IMR-90 (cell line): Measurements from ENCODE around the gene SYNPO. TPM values are rescaled to one million over a fixed set of nuclear protein-coding genes. Genes with fewer than 3 reads are reported as not detected.
A peak's percentile ranks its signal among the peaks of the same experiment; 100 is the strongest.

ENCODE experiments used
- ATAC-seq: fragments of 200-7000 bp; cut with Tn5 transposase; 2 replicates; pipeline ENCODE4 v1.9.1; 2020; ENCODE audit warnings: low read depth, mild to moderate bottlenecking, moderate library complexity
- BruUV-seq: library from RNA; stranded (reverse); fragments of 400-500 nt; replicated peaks from 2 replicates; lab custom pipeline; 2021; lab: Mats Ljungman, UMichigan
- CTCF ChIA-PET: fragments of 300-600 bp; formaldehyde crosslinking; extraction: SDS; loops from one replicate; lab custom pipeline; 2021; ENCODE audit warnings: antibody characterized with exemption; lab: Yijun Ruan, JAX
- POLR2A ChIA-PET: fragments of 300-600 bp; sonication (Branson Sonifier 250); formaldehyde crosslinking; loops from one replicate; lab custom pipeline; 2022; ENCODE audit warnings: antibody characterized with exemption; ENCODE audit not compliant: unreplicated experiment; lab: Charles Lee
- DNase-seq: peaks from one replicate; pipeline ENCODE4 v3.0.0; 2013
- H2AFZ ChIP-seq: replicated peaks from 2 replicates; pipeline ENCODE3; 2013; ENCODE audit warnings: low read length, mild to moderate bottlenecking; ENCODE audit not compliant: poor library complexity
- H2AK5ac ChIP-seq: 2 replicates; pipeline ENCODE4 v1.6.1; 2013; ENCODE audit warnings: low read depth, low read length, inconsistent platforms
- H2AK9ac ChIP-seq: replicated peaks from 2 replicates; pipeline ENCODE3; 2013; ENCODE audit warnings: mild to moderate bottlenecking, low read depth, low read length, moderate library complexity; ENCODE audit not compliant: poor library complexity
- H2BK120ac ChIP-seq: 2 replicates; pipeline ENCODE4 v1.6.1; 2013; ENCODE audit warnings: low read depth, low read length, inconsistent platforms
- H2BK15ac ChIP-seq: 3 replicates; pipeline ENCODE4 v1.6.1; 2013; ENCODE audit warnings: low read depth, low read length, inconsistent platforms
- H2BK20ac ChIP-seq: 2 replicates; pipeline ENCODE4 v1.6.1; 2013; ENCODE audit warnings: low read depth, mild to moderate bottlenecking, inconsistent platforms, low read length, moderate library complexity
- H2BK5ac ChIP-seq: 2 replicates; pipeline ENCODE4 v1.6.1; 2013; ENCODE audit warnings: mild to moderate bottlenecking, low read depth, low read length, inconsistent platforms; ENCODE audit not compliant: poor library complexity, severe bottlenecking
- H3K14ac ChIP-seq: replicated peaks from 2 replicates; pipeline ENCODE4 v1.6.1; 2013; ENCODE audit warnings: low read depth, low read length, inconsistent platforms
- H3K18ac ChIP-seq: 2 replicates; pipeline ENCODE4 v1.6.1; 2013; ENCODE audit warnings: low read depth, low read length, control low read depth
- H3K23ac ChIP-seq: 2 replicates; pipeline ENCODE4 v1.6.1; 2013; ENCODE audit warnings: low read depth, low read length, inconsistent platforms
- H3K27ac ChIP-seq: 2 replicates; pipeline ENCODE4 v1.5.1; 2013; ENCODE audit warnings: mild to moderate bottlenecking, control low read depth, low read length; ENCODE audit not compliant: insufficient read depth
- H3K27me3 ChIP-seq: 2 replicates; pipeline ENCODE4 v1.6.1; 2013; ENCODE audit warnings: low read length; ENCODE audit not compliant: control insufficient read depth, insufficient read depth
- H3K36me3 ChIP-seq: 2 replicates; pipeline ENCODE4 v1.6.1; 2013; ENCODE audit warnings: low read length, mixed read lengths; ENCODE audit not compliant: control insufficient read depth, insufficient read depth
- H3K4ac ChIP-seq: 2 replicates; pipeline ENCODE4 v1.6.1; 2013; ENCODE audit warnings: low read depth, low read length, inconsistent platforms
- H3K4me1 ChIP-seq: 2 replicates; pipeline ENCODE4 v1.6.1; 2013; ENCODE audit warnings: low read length, mixed read lengths; ENCODE audit not compliant: control insufficient read depth, insufficient read depth
- H3K4me2 ChIP-seq: 2 replicates; pipeline ENCODE4 v1.6.1; 2013; ENCODE audit warnings: low read depth, mild to moderate bottlenecking, control low read depth, low read length, moderate library complexity
- H3K4me3 ChIP-seq: 2 replicates; pipeline ENCODE4 v1.5.1; 2013; ENCODE audit warnings: low read depth, mild to moderate bottlenecking, control low read depth, low read length, moderate library complexity; ENCODE audit not compliant: insufficient read depth
- H3K56ac ChIP-seq: 2 replicates; pipeline ENCODE4 v1.6.1; 2013; ENCODE audit warnings: low read length, inconsistent platforms; ENCODE audit not compliant: insufficient read depth; ENCODE audit errors: extremely low read depth
- H3K79me1 ChIP-seq, 2 experiments: 2 replicates each; pipeline ENCODE4 v1.6.1; 2013; ENCODE audit warnings: low read length in 2 of 2, inconsistent platforms in 1 of 2, low read depth in 1 of 2
- H3K9ac ChIP-seq: 2 replicates; pipeline ENCODE4 v1.6.1; 2013; ENCODE audit warnings: low read depth, low read length, control low read depth
- H3K9me1 ChIP-seq: 2 replicates; pipeline ENCODE4 v1.6.1; 2013; ENCODE audit warnings: low read length, inconsistent platforms; ENCODE audit not compliant: insufficient read depth
- H3K9me3 ChIP-seq: 2 replicates; pipeline ENCODE4 v1.6.1; 2013; ENCODE audit warnings: low read length; ENCODE audit not compliant: control insufficient read depth, insufficient read depth
- H4K20me1 ChIP-seq: 2 replicates; pipeline ENCODE4 v1.6.1; 2013; ENCODE audit warnings: low read length, inconsistent platforms; ENCODE audit not compliant: insufficient read depth
- H4K5ac ChIP-seq: 2 replicates; pipeline ENCODE4 v1.6.1; 2013; ENCODE audit warnings: mild to moderate bottlenecking, low read depth, low read length, control low read depth
- H4K8ac ChIP-seq, 2 experiments: 2 replicates each; pipeline ENCODE4 v1.6.1; 2013; ENCODE audit warnings: low read depth in 2 of 2, low read length in 2 of 2, control low read depth in 1 of 2, inconsistent platforms in 1 of 2
- H4K91ac ChIP-seq: 2 replicates; pipeline ENCODE4 v1.6.1; 2013; ENCODE audit warnings: low read depth, low read length, inconsistent platforms; ENCODE audit not compliant: insufficient read depth
- BHLHE40 ChIP-seq: fragments of 150-350 bp; IDR thresholded peaks from 2 replicates; pipeline ENCODE4 v1.6.1; 2016; ENCODE audit warnings: mild to moderate bottlenecking, low read depth, low read length
- CEBPB ChIP-seq: IDR thresholded peaks from 2 replicates; pipeline ENCODE4 v1.6.1; 2012; ENCODE audit warnings: low read depth, low read length, improper control_type of control experiment
- CHD1 ChIP-seq: IDR thresholded peaks from 2 replicates; pipeline ENCODE4 v1.6.1; 2012; ENCODE audit warnings: low read depth, low read length, improper control_type of control experiment
- CTCF ChIP-seq: conservative IDR thresholded peaks from 2 replicates; pipeline ENCODE4 v1.5.1; 2012; ENCODE audit warnings: mild to moderate bottlenecking, low read depth, low read length, improper control_type of control experiment
- ELK1 ChIP-seq: fragments of 150-350 bp; IDR thresholded peaks from 2 replicates; pipeline ENCODE4 v1.6.1; 2016; ENCODE audit warnings: low read depth, mild to moderate bottlenecking, low read length, moderate library complexity, borderline replicate concordance
- FOS ChIP-seq: fragments of 150-350 bp; IDR thresholded peaks from 2 replicates; pipeline ENCODE4 v1.6.1; 2016; ENCODE audit warnings: low read depth, low read length
- MAFK ChIP-seq: IDR thresholded peaks from 2 replicates; pipeline ENCODE4 v1.6.1; 2012; ENCODE audit warnings: low read depth, low read length, improper control_type of control experiment
- MAZ ChIP-seq: IDR thresholded peaks from 2 replicates; pipeline ENCODE4 v1.6.1; 2012; ENCODE audit warnings: low read depth, mild to moderate bottlenecking, low read length, improper control_type of control experiment, moderate library complexity, borderline replicate concordance
- MXI1 ChIP-seq: IDR thresholded peaks from 2 replicates; pipeline ENCODE4 v1.6.1; 2012; ENCODE audit warnings: low read depth, mild to moderate bottlenecking, low read length, moderate library complexity, borderline replicate concordance
- NFE2L2 ChIP-seq: fragments of 150-350 bp; IDR thresholded peaks from 2 replicates; pipeline ENCODE4 v1.6.1; 2016; ENCODE audit warnings: low read depth, mild to moderate bottlenecking, low read length
- POLR2A ChIP-seq: IDR thresholded peaks from 2 replicates; pipeline ENCODE4 v1.6.1; 2012; ENCODE audit warnings: mild to moderate bottlenecking, low read depth, low read length
- RAD21 ChIP-seq: IDR thresholded peaks from 2 replicates; pipeline ENCODE4 v1.6.1; 2012; ENCODE audit warnings: low read length, improper control_type of control experiment
- RCOR1 ChIP-seq: IDR thresholded peaks from 2 replicates; pipeline ENCODE4 v1.6.1; 2012; ENCODE audit warnings: mild to moderate bottlenecking, low read length, improper control_type of control experiment; ENCODE audit not compliant: insufficient replicate concordance
- RFX5 ChIP-seq: IDR thresholded peaks from 2 replicates; pipeline ENCODE4 v1.8.0; 2012; ENCODE audit warnings: low read depth, mild to moderate bottlenecking, low read length, moderate library complexity
- SMC3 ChIP-seq: fragments of 150-350 bp; IDR thresholded peaks from 2 replicates; pipeline ENCODE4 v1.6.1; 2016; ENCODE audit warnings: low read depth, mild to moderate bottlenecking, antibody characterized with exemption, low read length, moderate library complexity
- WGBS, 2 experiments: methylation state at CpG; one replicate each; pipeline versions ENCODE4 v1.1.5 to v1.1.7; 2013; ENCODE audit warnings: missing lambda C conversion rate in 2 of 2; ENCODE audit not compliant: insufficient read length in 1 of 2; ENCODE audit errors: extremely low coverage in 2 of 2; 5-methylcytosine and 5-hydroxymethylcytosine counted together
- dilution Hi-C: fragments of 300-500 bp; cut with HindIII; formaldehyde crosslinking; loops from one replicate; pipeline ENCODE4 v1.14.3; 2018; ENCODE audit warnings: low sequenced_read_pairs; ENCODE audit not compliant: unreplicated experiment
- in situ Hi-C: fragments of 300-500 bp; cut with MboI; formaldehyde crosslinking; loops from 3 replicates; pipeline ENCODE4 v1.14.3; 2019; ENCODE audit warnings: low sequenced_read_pairs, inconsistent platforms, mixed read lengths
- intact Hi-C: fragments of 100-400 bp; cut with micrococcal nuclease; formaldehyde crosslinking; loops from 2 replicates; pipeline ENCODE4 v1.10.0; 2022
- polyA plus RNA-seq, 3 experiments: library from polyadenylated mRNA; depleted of rRNA; stranded (reverse); fragments of >200 nt; gene quantifications; 2 replicates each; pipeline ENCODE4 v1.2.3, GENCODE V29; 2012; ENCODE audit warnings: low replicate concordance in 1 of 3
- total RNA-seq: library from RNA; depleted of rRNA; stranded (reverse); fragments of >200 nt; gene quantifications from 2 replicates; pipeline ENCODE4 v1.2.3, GENCODE V29; 2012

Gene SYNPO
- total and polyA plus RNA-seq, 2 of the 4 experiments (the other 2 are of a cell fraction) = 3.0 to 24.8 TPM

- peak; percentile 42 for DNase-seq
- CTCF ChIA-PET = no interaction called here
- no peak for TF ChIP-seq RFX5
- TF ChIP-seq BHLHE40 = no peak
- no peak for TF ChIP-seq RAD21
- TF ChIP-seq NFE2L2 = no peak
- TF ChIP-seq FOS = no peak
- no peak for TF ChIP-seq CEBPB
- TF ChIP-seq MAFK = no peak
- TF ChIP-seq CHD1 = no peak
- TF ChIP-seq ELK1 = no peak
- TF ChIP-seq RCOR1 = no peak
- TF ChIP-seq MXI1 = no peak
- TF ChIP-seq MAZ = no peak
- no peak for TF ChIP-seq SMC3
- TF ChIP-seq POLR2A = no peak
- TF ChIP-seq CTCF = no peak
Observed at GRCh38 chr5:150623152-150623877, 17.1 kb upstream of the SYNPO start.

More at GRCh38 chr5:150623152-150623877, 17.1 kb upstream of the SYNPO start:
- Histone ChIP-seq H2BK15ac (peak overlapping the region; percentile 60; the same call in 1 of the 3 replicates), H3K4me3 (no peak overlapping the region), H3K9ac (peak overlapping the region; percentile 8; the same call in 1 of the 2 replicates), H3K9me3 (no peaks in the 10 kb centered on the region), H2AFZ (peak overlapping the region; percentile 48), H4K5ac (peak overlapping the region; percentile 75), H4K91ac (peak overlapping the region; percentile 87; the same call in 1 of the 2 replicates), H3K79me1 (peaks cover 0 to 4% of the 10 kb centered on the region in 2 experiments; a peak in 2 of 4 replicates), H3K4ac (peak overlapping the region; percentile 70; the same call in 1 of the 2 replicates), H3K36me3 (no peaks in the 10 kb centered on the region), H3K56ac (no peak overlapping the region), H3K27me3 (no peaks in the 10 kb centered on the region), H2AK9ac (no peak overlapping the region), H2AK5ac (peak overlapping the region; percentile 21; the same call in 1 of the 2 replicates), H4K8ac (peak overlapping the region; percentile 73 to 88; a peak in 3 of 4 replicates), H2BK5ac (peak overlapping the region; percentile 81), H2BK20ac (peak overlapping the region; percentile 28; the same call in 1 of the 2 replicates), H3K18ac (peak overlapping the region; percentile 84), H3K4me2 (peak overlapping the region; percentile 9; the same call in 1 of the 2 replicates), H3K4me1 (peaks cover 63% of the 10 kb centered on the region), H3K14ac (no peak overlapping the region), H3K23ac (no peak overlapping the region), H2BK120ac (peak overlapping the region; percentile 67; the same call in 1 of the 2 replicates), H3K9me1 (peaks cover 12% of the 10 kb centered on the region), H4K20me1 (no peaks in the 10 kb centered on the region), H3K27ac (peak overlapping the region; percentile 36)
- 39% methylated on average over 2 of the region's 7 CpGs; no CpG with 5 or more reads in 1 of the 2 experiments for WGBS, 2 experiments
- no peak for ATAC-seq
- POLR2A ChIA-PET = no interaction called here
- dilution Hi-C loops (no loop called here), intact Hi-C loops (loop anchor here (2.0 kb wide), 1 partner anchor 13 kb away; no protein-coding TSS in a partner anchor), in situ Hi-C loops (no loop called here)
- no TSS peak for BruUV-seq
